BE2C (cell line): ENCODE data around the gene KDM8.

Experiments used
- DNase-seq: peaks from one replicate; pipeline ENCODE4 v3.0.0-alpha.2; 2020
- H3K27me3 ChIP-seq: fragments of 250-450 bp; sonication (Bioruptor Pico); 2 replicates; pipeline ENCODE4 v1.5.1; 2020; ENCODE audit warnings: mild to moderate bottlenecking
- H3K36me3 ChIP-seq: fragments of 250-450 bp; sonication (Bioruptor Pico); 2 replicates; pipeline ENCODE4 v1.5.1; 2020; ENCODE audit warnings: mild to moderate bottlenecking
- H3K4me1 ChIP-seq: fragments of 250-450 bp; sonication (Bioruptor Pico); 2 replicates; pipeline ENCODE4 v1.5.1; 2020
- H3K4me3 ChIP-seq: 2 replicates; pipeline ENCODE4 v1.5.1; 2011; ENCODE audit warnings: low read depth, low read length
- H3K9me3 ChIP-seq: fragments of 250-450 bp; sonication (Bioruptor Pico); 2 replicates; pipeline ENCODE4 v1.5.1; 2020
- TF ChIP-seq, protein P1 (sequence below): IDR thresholded peaks from 2 replicates; pipeline ENCODE4 v1.5.1; 2012; ENCODE audit warnings: mild to moderate bottlenecking, low read depth, low read length

Gene KDM8

DNA sequence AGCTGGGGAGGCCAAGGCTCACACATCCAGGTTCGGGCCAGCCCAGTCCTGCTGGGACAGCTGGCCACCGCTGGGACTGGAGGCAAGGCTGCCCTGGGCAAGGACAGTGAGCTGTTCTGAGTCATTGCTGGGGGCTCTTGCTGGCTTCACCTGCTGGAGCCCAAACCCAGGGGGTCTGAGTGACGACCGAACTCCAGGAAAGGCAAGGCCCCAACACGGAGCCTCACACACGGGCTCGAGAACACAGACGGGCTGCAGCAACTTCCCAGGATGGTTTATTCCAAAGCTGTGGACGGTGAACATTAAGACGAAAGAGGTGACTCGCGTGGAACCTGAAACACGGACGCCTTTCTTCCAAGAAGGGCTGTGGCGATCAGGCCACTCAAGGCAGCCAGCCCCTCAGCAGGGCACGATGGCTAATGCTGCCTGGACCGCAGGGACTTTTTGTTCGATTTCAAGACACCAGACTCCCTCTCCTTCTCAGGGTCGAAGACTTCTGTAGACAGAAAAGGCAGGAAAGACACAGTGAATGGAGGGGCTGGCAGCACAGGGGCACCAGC is 21.5 kb downstream of the KDM8 start:
- no peaks in the 10 kb centered on the region for H3K27me3 ChIP-seq
- no peaks in the 10 kb centered on the region; the same call in 1 of the 2 replicates for H3K36me3 ChIP-seq
- DNase-seq = no peak
- no peaks in the 10 kb centered on the region for H3K9me3 ChIP-seq
- H3K4me1 ChIP-seq = peaks cover 12% of the 10 kb centered on the region; the same call in 1 of the 2 replicates
- no peak overlapping the region for H3K4me3 ChIP-seq
- TF ChIP-seq, protein P1, sequence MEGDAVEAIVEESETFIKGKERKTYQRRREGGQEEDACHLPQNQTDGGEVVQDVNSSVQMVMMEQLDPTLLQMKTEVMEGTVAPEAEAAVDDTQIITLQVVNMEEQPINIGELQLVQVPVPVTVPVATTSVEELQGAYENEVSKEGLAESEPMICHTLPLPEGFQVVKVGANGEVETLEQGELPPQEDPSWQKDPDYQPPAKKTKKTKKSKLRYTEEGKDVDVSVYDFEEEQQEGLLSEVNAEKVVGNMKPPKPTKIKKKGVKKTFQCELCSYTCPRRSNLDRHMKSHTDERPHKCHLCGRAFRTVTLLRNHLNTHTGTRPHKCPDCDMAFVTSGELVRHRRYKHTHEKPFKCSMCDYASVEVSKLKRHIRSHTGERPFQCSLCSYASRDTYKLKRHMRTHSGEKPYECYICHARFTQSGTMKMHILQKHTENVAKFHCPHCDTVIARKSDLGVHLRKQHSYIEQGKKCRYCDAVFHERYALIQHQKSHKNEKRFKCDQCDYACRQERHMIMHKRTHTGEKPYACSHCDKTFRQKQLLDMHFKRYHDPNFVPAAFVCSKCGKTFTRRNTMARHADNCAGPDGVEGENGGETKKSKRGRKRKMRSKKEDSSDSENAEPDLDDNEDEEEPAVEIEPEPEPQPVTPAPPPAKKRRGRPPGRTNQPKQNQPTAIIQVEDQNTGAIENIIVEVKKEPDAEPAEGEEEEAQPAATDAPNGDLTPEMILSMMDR = no peak

- no peak for DNase-seq
- no peaks in the 10 kb centered on the region for H3K9me3 ChIP-seq
- TF ChIP-seq, protein P1 = no peak
- no peak overlapping the region for H3K4me3 ChIP-seq
- peaks cover 12% of the 10 kb centered on the region; the same call in 1 of the 2 replicates for H3K4me1 ChIP-seq
- H3K36me3 ChIP-seq = no peaks in the 10 kb centered on the region; the same call in 1 of the 2 replicates
- no peaks in the 10 kb centered on the region for H3K27me3 ChIP-seq
Measured at GRCh38 chr16:27225536-27226360, 22.4 kb downstream of the KDM8 start.

DNA sequence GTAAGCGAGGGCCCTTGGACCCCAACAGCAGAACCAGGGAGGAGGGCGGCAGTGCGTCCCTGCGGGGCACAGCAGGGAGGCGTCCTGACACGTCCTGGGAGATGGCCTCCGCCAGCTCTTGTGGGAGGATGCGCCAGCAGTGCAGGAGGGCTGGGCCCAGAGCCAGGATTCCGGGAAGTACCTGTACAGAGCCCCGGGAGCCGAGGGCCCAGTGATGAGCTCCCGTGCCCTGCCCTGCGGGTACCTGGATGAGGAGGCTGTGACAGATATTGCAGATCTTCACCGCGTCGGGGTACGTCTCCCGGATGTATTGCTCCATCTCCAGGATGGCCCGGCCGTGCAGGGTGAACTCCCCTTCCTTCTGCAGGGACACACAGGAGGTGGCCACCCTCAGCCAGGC is 23.1 kb downstream of the KDM8 start:
- H3K9me3 ChIP-seq = no peaks in the 10 kb centered on the region
- no peaks in the 10 kb centered on the region; the same call in 1 of the 2 replicates for H3K36me3 ChIP-seq
- H3K27me3 ChIP-seq = no peaks in the 10 kb centered on the region
- no peak overlapping the region for H3K4me3 ChIP-seq
- TF ChIP-seq, protein P1 = no peak
- DNase-seq = no peak
- peaks cover 12% of the 10 kb centered on the region; the same call in 1 of the 2 replicates for H3K4me1 ChIP-seq

DNA sequence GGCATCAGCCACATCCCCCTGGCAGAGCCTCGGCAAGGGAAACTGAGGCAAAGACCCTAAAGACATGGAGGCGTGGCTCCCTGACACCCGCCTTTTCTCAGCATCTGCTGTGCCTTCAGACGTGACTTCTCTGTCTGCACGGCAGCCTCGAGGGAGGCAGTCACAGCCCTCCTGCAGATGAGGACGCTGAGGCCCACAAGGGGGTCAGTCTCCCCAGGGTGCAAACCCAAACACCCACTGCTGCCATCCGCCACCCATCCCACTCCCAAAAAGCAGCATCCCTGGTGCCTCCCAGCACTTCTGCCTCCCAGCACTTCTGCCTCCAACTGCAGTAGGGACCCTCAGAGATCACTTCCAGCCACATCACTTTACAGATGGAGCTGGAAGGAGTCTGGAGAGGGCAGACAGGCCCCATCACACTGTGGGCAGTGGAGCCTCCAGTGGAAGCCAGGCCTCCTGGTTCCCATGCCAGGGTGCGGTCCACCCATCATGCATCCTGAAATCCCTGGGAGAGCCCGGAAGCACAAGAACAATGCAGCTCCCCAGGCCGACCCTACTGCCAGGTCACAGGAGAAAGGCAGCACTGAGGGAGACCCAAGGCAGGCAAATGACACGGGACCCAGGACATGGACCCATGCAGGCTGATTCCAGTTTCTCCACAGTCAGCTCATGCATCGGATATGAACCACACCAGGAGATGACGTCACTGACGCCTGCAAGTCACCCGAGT is 23.8 kb downstream of the KDM8 start:
- DNase-seq = no peak
- TF ChIP-seq, protein P1 = no peak
- Histone ChIP-seq H3K4me1 (peaks cover 12% of the 10 kb centered on the region; the same call in 1 of the 2 replicates), H3K27me3 (no peaks in the 10 kb centered on the region), H3K4me3 (no peak overlapping the region), H3K9me3 (no peaks in the 10 kb centered on the region), H3K36me3 (no peaks in the 10 kb centered on the region; the same call in 1 of the 2 replicates)

- no peak for DNase-seq
- H3K9me3 ChIP-seq = no peaks in the 10 kb centered on the region
- TF ChIP-seq, protein P1 = no peak
- no peaks in the 10 kb centered on the region for H3K27me3 ChIP-seq
- peaks cover 7% of the 10 kb centered on the region; the same call in 1 of the 2 replicates for H3K4me1 ChIP-seq
- no peaks in the 10 kb centered on the region; the same call in 1 of the 2 replicates for H3K36me3 ChIP-seq
- H3K4me3 ChIP-seq = no peak overlapping the region
Measured at GRCh38 chr16:27228045-27228444, 24.7 kb downstream of the KDM8 start.
